ENCODE results near the gene ENDOD1.

- TF ChIP-seq CTCF (IDR thresholded peaks at IDR 0.05) = no peak
- no peak for TF ChIP-seq POLR2A (IDR thresholded peaks at IDR 0.05)
These were observed 14.7 kb upstream of the ENDOD1 start for GRCh38 chr11:95074792-95075563.

All from right lobe of liver (tissue), 4 donors.